ENCODE data around the gene ATG9B.
"Not testable (repeated sequence)": the region's sequence is repeated elsewhere in the genome, so short reads cannot be mapped to it uniquely, and the experiment has no call there.

The ATG9B gene

DNA sequence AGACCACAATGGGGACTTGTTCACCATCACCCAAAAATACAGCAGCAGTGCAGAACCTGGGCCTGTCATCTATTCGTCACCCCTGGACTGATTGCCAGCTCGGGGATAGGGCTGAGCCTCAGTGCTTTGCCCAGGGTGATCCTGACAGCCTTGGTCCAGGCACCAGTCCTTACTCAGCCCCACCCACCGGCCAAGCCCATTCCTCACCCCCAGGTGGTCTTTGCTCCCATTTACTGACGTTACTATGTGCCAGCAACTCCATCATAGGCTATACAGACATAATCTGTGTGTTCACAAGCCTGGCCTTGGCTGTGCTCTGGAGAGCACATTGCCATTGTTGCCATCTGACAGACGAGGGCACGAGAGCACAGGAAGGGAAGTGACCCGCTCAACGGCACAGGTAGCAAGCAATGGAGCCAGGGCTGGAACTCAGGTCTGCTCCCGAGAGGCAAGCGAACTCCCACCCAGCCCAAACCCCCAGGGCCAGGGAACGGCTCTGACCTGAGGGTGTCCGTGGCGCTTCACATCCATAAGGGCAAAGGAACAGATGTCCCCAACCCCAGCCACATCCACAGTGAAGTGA is 6.8 kb downstream of the ATG9B start:
- no peak for DNase-seq

DNA sequence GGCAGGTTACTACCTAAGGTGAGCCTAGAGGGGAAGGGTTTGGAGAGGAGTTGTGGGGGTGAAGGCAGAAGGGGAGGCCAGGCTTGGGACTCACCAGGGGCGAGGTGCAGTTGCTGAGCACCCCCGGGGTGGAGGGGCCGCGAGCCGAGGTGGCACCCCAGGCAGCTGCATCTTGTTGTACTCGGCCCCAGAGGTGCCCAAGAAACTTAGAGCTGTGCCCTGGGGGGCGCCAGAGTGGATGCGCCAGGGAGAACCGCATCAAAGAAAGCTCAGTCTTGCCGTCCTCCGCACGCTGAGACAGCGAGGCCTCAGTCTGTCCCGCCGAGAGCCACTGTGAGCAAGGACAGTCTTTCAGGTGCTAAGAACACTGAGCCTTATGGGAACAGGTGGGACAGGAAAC is 7.4 kb downstream of the ATG9B start:
- no peak for DNase-seq

DNA sequence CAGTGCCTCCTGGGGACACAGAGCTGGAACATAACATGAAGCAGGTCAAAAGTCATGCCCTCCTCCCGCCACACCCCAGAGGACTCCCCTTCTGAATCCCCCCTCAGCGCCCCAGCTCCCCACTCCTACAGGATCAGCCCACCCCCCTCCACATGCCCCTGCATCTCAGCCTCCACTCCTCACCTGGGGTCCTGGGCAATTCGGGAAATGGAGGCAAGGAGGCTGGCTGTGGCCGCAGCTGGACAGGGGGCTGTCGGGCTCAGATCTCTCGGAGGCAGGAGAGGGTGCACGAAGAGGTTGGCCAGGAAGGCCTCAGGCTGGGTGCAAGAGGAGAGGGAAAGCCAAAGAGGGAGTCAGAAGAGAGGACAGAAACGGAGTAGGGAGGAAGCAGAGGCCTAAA is 7.8 kb downstream of the ATG9B start:
- no peak for DNase-seq

DNA sequence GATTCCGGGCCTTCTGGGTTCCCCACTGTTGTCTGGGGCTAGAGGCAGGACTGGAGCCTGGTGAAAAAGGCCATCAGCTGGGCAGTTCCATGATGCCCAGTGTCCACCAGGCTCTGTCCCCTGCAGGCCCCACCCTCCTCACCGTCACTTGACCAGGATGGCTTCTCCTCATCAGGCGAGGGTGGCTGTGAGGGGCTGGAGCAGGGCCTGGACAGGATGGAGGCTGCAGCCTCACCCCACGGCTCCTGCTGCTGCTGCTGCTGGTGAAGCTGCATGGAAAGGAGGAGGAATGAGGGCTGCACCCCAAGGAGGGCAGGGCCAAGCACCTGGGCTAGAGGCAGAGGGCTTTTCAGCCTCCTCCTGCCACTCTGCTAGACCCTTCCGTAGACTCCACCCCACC is 8.3 kb downstream of the ATG9B start:
- no peak for DNase-seq

DNA sequence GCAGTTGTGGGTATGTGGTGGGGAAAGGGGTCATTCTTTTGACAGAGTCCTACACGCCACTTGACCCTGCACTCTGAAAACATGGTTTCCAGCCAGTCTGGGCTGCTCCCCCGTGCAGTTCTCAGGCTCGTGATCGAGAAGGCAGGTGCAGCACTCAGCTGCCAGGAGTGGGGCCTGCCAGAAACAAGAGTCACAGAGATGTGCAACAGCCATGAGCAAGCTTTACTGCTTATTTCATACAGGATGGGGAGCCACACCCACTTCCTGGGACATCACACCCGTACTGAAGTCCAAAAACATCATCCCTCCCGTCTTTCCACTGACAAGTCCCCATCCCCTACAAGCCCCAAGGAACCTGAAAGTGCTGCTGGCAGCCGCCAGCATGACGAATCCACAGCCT is 9.3 kb downstream of the ATG9B start:
- no peak for DNase-seq

DNA sequence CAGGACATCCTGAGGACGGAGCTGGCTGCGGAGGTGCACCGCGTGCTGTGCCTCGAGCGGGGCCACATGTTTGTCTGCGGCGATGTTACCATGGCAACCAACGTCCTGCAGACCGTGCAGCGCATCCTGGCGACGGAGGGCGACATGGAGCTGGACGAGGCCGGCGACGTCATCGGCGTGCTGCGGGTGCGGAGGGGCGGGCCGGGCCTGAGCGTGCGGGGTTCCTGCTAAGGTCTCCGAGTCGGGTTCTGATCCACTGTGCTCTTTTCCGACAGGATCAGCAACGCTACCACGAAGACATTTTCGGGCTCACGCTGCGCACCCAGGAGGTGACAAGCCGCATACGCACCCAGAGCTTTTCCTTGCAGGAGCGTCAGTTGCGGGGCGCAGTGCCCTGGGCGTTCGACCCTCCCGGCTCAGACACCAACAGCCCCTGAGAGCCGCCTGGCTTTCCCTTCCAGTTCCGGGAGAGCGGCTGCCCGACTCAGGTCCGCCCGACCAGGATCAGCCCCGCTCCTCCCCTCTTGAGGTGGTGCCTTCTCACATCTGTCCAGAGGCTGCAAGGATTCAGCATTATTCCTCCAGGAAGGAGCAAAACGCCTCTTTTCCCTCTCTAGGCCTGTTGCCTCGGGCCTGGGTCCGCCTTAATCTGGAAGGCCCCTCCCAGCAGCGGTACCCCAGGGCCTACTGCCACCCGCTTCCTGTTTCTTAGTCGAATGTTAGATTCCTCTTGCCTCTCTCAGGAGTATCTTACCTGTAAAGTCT is 10.4 kb downstream of the ATG9B start:
- DNase-seq, result peak in 54 of 56 donors; percentile 7 to 87 (median 58)

DNA sequence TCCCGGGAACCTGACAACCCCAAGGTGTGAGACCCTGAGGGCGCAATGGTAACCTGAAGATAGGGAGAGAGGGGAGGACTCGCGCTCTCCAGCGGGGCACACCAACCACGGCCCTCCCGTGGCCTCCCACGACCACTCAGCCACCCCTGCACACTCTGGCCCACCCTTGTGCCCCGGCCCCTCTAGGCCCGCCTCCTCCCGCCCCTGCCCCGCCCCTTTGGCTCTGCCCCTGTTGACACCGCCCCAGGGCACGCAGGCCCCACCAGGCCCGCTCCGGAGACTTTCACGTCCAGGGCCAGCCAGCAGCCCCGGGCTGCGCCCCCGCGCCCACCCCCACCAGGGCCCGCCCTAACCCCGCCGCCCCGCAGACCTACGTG is 10.9 kb downstream of the ATG9B start:
- no peak for DNase-seq

DNA sequence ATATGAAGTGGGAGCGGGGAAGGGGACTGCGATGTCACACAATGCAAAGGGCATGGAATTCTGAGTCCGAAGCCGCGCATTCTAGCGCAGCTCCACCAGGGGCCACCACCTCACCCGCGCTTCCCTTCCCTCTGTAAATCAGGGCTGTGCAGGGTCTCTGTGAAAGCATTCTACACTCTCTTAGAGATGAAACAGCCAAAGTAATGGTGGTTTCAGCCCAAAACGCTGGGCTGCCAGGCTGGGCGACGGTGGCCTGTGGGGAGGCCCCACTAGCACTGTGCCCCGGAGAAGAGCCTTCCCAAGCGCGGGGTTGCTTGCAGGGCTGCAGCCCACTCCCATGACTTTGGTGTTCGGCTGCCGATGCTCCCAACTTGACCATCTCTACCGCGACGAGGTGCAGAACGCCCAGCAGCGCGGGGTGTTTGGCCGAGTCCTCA is 11.4 kb downstream of the ATG9B start:
- DNase-seq, result peak in 1 of 56 donors; percentile 17

DNA sequence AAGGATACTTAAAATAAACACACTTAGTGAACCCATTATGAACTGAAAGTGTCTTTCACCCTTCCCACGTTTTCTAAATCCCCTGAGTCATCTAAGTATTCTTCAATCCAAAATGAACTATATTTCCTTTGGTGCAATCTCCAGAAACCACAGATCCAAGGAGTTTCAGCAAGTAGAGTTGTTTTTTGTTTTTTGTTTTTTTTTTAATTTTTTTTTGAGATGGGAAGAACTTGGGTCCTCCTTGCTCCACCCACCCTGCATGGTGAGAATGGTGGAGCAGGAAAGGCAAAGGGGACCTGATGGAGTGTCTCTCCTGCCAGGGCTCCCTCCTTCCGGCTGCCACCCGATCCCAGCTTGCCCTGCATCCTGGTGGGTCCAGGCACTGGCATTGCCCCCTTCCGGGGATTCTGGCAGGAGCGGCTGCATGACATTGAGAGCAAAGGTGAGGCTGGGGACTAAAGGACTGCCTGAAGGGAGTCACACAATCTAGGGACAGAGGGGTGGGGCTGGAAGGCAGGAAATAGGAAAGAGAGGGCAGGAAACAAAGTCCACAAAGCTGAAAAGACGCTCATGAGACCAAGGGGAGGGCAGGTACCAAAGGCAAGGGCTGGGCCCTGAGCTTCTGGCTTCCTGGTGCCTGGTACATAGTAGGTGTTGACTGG is 12.1 kb downstream of the ATG9B start:
- DNase-seq, result no peak

DNA sequence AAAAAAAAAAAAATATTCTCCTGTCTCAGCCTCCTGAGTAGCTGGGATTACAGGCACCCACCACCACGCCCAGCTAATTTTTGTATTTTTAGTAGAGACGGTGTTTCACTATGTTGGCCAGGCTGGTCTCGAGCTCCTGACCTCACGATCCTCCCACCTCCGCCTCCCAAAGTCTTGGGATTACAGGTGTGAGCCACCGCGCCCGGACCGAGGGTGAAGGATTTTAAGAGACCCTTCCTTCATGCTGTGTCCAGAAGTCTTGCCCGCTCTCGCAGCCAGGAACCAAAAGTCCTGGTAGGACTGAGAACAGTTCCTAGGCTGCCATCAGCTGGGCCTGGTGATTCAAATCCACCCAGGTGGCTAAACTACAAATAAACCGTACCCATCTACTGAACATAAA is 12.7 kb downstream of the ATG9B start:
- not testable (repeated sequence) for DNase-seq

DNA sequence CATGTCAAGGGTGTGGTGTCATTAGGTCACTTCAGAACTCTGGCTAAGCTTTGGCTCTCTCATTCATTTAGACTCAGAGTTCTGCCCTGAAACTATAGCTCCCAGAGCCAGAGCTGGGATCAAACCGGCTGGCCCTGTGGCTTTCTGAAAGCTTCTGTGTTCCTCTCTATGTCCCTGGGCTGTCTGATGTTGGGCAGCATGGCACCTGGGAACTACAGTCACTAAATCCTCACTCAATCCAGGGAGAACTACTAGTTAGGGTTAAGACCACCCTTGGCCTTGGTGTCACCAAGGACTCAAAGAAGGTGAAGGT is 13.2 kb downstream of the ATG9B start:
- DNase-seq, result no peak

DNA sequence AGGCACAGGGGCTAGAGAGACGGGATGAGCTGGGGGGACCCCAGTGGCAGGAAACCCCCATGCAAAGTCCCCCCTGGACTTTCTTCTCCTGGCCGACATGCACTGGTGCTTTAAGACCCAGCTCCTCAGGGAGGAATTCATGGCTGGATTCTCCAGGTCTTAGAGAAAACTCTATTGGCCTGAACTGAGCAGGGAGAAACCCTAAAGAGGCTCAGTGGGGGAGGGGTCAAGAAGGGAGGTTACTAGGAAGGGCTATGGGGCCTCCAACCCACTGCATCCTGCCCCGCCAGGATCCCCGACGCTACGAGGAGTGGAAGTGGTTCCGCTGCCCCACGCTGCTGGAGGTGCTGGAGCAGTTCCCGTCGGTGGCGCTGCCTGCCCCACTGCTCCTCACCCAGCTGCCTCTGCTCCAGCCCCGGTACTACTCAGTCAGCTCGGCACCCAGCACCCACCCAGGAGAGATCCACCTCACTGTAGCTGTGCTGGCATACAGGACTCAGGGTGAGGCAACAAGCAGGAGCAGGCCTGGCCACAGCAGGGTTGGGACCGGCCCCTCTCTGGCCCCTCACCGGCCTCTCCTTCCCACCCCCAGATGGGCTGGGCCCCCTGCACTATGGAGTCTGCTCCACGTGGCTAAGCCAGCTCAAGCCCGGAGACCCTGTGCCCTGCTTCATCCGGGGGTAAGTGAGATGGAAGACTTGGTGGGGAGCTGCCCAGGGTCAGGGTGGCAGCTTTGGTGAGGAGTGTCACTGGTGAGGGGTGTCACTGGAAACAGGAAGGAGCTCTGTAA is 13.8 kb downstream of the ATG9B start:
- DNase-seq, result no peak

DNA sequence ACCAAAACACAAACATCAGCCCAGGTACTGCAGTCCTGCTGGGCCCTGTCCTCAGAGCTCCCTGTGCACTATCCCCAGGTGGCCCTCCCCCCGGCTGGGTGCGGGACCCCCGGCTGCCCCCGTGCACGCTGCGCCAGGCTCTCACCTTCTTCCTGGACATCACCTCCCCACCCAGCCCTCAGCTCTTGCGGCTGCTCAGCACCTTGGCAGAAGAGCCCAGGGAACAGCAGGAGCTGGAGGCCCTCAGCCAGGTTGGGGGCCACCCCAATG is 14.3 kb downstream of the ATG9B start:
- no peak for DNase-seq

DNA sequence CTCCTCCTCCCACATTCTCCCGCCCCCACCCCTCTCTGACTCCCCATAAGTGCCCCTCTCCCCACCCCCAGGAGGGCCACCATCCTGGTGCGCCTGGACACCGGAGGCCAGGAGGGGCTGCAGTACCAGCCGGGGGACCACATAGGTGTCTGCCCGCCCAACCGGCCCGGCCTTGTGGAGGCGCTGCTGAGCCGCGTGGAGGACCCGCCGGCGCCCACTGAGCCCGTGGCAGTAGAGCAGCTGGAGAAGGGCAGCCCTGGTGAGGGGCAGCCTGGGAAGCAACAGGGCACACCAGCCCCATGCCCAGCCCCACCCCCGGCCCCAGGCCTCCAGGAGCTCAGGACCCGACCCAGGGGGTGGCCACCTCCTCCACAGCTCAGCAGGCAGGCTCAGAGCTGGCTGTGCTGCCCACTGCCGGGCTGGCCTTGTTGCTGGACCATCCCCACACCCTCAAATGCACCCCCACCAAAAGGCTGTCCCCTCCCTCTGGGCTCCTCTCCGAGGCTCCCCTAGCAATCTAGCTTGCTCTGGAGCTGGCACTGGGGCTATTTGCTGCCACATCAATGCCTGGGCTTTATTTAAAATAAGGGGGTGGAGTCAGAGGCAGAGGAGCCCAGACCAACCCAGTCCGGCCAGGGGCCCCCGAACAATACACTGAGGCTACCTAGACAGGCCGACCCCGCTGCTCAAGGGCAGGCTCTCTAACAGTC is 14.8 kb downstream of the ATG9B start:
- no peak for DNase-seq

DNA sequence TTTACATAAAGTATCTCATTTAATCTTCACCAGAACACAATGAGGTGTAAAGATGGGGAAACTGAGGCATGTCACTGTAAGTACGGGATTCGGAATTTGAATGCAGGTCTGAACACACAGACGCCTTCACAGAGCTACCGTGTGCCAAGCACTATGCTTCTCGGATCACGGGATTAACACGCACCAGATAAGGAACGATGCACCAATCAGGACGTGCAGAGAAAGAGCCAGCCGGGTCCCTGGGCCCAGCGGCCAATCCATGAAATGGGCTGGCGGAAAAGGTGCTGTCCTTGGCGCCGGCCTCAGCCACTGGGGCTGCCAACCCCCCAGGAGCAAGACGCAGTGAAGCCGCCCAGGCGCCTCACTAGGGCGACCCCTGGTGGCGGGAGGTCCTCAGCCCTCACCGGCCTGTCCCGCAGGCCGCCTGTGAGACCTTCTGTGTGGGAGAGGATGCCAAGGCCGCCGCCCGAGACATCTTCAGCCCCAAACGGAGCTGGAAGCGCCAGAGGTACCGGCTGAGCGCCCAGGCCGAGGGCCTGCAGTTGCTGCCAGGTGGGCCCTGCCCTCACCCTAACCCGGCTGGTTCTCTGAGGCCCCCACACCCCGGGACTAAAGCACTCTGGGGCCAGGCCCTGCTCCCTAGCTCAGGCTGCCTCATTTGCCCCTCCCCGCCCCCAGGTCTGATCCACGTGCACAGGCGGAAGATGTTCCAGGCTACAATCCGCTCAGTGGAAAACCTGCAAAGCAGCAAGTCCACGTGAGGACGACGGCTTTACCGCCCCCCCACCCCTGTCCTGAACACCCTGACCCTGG is 15.6 kb downstream of the ATG9B start:
- peak in 18 of 56 donors; percentile 8 to 56 (median 25) for DNase-seq

DNA sequence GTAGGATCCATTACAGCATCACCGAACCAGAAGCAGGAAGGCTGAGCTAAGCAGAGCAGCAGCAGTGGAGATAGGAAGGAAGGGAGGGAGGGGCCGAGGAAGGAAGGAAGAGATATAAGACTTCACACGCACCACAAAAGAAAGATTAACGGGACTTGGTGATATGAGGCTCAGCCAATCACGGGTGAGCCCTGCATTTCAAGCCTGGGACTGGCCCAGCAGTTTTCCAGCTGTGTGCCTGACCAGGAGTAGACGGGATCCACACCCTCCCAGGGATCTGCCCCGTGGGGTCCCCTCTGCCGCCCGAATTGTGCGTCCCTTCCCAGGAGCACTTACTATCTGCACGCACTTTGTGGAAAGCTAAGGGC is 16.2 kb downstream of the ATG9B start:
- DNase-seq, result no peak

DNA sequence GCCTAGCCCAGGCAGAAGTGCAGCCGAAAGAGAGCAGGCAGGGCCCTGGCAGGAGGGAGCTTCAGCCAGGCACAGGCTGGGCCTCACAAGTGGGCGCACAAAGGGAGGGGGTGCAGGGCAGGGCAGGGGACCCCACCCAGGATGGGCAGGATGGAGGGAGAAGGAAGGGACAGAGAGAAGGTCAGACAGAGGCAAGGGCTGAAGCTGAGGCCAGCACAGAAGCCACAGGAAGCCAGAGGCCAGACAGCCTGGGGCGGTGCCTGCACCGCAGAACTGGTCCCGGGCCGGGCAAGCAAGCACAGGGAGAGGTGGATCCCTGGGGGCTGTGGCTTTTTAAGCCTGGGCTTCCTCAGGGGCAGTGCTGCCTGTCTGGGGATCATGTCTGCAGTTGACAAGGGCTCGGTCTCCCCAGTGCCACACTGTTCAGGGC is 16.8 kb downstream of the ATG9B start:
- DNase-seq, result no peak

DNA sequence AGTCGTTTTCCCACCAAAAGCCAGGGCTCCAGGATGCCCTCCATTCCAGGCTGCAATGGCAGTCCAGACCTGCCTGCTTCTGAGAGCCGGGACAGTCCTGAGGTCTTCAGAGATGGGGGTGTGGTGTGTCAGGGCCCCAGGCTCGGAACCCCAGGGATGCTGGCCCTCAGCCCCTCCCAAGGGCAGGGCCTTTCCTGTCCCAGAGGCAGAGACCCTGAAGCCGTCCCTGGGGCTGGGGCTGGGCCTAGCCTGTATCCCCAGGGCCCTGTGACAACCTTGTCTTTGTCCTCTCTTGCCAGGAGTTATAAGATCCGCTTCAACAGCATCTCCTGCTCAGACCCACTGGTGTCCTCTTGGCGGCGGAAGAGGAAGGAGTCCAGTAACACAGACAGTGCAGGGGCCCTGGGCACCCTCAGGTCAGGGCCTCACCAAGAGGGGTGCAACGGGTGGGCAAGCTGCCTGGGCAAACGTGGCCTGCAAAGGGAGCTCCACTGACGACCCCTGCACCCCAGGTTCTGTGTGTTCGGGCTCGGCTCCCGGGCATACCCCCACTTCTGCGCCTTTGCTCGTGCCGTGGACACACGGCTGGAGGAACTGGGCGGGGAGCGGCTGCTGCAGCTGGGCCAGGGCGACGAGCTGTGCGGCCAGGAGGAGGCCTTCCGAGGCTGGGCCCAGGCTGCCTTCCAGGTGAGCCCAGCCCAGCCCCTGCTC is 17.5 kb downstream of the ATG9B start:
- DNase-seq, result no peak

DNA sequence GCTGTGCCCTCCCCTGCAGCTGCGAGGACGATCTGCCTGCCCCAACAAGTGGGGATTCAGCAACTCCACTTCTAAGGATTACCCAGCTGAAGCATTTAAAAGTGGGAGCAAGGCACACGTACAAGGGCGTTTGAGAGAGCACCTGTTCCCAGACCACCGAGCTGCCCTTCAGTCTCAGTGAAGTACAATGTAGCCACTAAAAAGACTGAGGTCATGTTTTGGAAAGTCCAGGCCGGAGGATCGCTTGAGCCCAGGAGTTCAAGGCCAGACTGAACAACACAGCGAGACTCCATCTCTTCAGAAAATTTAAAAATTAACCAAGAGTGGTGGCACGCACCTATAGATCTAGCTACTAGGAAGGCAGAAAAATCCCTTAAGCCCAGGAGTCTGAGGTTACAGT is 18.7 kb downstream of the ATG9B start:
- DNase-seq, result no peak

DNA sequence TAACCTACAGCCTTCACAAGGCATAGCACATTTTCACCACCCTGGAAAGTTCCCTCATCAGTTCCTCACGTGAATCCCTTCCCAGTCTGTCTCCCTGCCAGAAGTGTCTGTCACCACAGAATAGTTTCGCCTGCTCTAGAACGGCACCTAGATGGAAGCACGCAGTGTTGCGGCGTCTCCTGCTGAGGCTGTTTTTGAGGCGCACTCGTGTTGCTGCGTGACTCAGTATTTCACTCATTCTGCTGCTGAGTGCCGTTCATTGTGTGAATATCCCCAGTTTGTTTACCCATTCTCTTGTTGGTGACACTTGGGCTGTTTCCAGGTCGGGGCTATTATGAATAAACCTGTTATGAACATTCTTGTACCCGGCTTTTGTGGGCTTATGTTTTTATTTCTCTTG is 20.7 kb downstream of the ATG9B start:
- DNase-seq, result peak in 5 of 56 donors; percentile 11 to 36 (median 18)

Measured in nucleus accumbens (tissue), 56 donors.